SK-N-SH (cell line): ENCODE results near the gene FALEC. TPM values are rescaled to one million over a fixed set of nuclear protein-coding genes. Genes with fewer than 3 reads are reported as not detected.

ENCODE experiments used
- CTCF ChIA-PET: fragments of 300-600, 350-600 bp; formaldehyde crosslinking; extraction: SDS; loops from one replicate; lab custom pipeline; 2021; lab: Yijun Ruan, JAX
- POLR2A ChIA-PET: fragments of 350-600 bp; sonication (Branson Sonifier 250); formaldehyde crosslinking; extraction: SDS; loops from one replicate; lab custom pipeline; 2020; ENCODE audit warnings: antibody characterized with exemption, inconsistent platforms; lab: Yijun Ruan, JAX
- DNase-seq: peaks from one replicate; pipeline ENCODE4 v3.0.0; 2012
- H2AFZ ChIP-seq: fragments of 200-600 bp; sonication (generic); 2 replicates; pipeline ENCODE4 v1.8.1; 2016; ENCODE audit warnings: antibody characterized with exemption, mild to moderate bottlenecking, low read depth
- H3F3A ChIP-seq: fragments of 200-600 bp; sonication (generic); replicated peaks from 2 replicates; pipeline ENCODE3; 2016; ENCODE audit warnings: antibody characterized with exemption, mild to moderate bottlenecking; ENCODE audit not compliant: insufficient read depth
- H3K27ac ChIP-seq, 2 experiments: fragments of 200-500 bp in 1 of 2; fragments of 200-600 bp in 1 of 2; sonication (Bioruptor generic) in 1 of 2; sonication (generic), shearing (Covaris generic) in 1 of 2; 2 replicates each; pipeline versions ENCODE4 v1.5.1 to v1.6.1; 2014 to 2016; ENCODE audit warnings: low read depth in 2 of 2, inconsistent platforms in 1 of 2, low read length in 1 of 2, mild to moderate bottlenecking in 1 of 2, mixed read lengths in 1 of 2
- H3K27me3 ChIP-seq: fragments of 200-600 bp; sonication (generic), shearing (Covaris generic); 2 replicates; pipeline ENCODE4 v1.6.1; 2016; ENCODE audit warnings: mixed run types; ENCODE audit not compliant: insufficient read depth
- H3K36me3 ChIP-seq, 2 experiments: fragments of 200-500 bp in 1 of 2; fragments of 200-600 bp in 1 of 2; sonication (Bioruptor generic) in 1 of 2; sonication (generic) in 1 of 2; replicated peaks in 1 of 2; 2 replicates each; pipeline versions ENCODE3 to v1.5.1; 2014 to 2016; ENCODE audit warnings: low read length in 1 of 2, mild to moderate bottlenecking in 1 of 2; ENCODE audit not compliant: insufficient read depth in 2 of 2, control insufficient read depth in 1 of 2
- H3K4me1 ChIP-seq, 2 experiments: fragments of 200-500 bp in 1 of 2; fragments of 200-600 bp in 1 of 2; sonication (Bioruptor generic) in 1 of 2; sonication (generic), shearing (Covaris generic) in 1 of 2; 2 replicates each; pipeline versions ENCODE4 v1.5.1 to v1.6.1; 2014 to 2016; ENCODE audit warnings: low read depth in 1 of 2, low read length in 1 of 2, mixed run types in 1 of 2; ENCODE audit not compliant: insufficient read depth in 2 of 2, control insufficient read depth in 1 of 2
- H3K4me2 ChIP-seq: fragments of 200-600 bp; sonication (generic), shearing (Covaris generic); 2 replicates; pipeline ENCODE4 v1.6.1; 2017; ENCODE audit warnings: mixed run types
- H3K4me3 ChIP-seq, 2 experiments: fragments of 200-500 bp in 1 of 2; fragments of 200-600 bp in 1 of 2; sonication (Bioruptor generic) in 1 of 2; sonication (generic), shearing (Covaris generic) in 1 of 2; 2 replicates each; pipeline versions ENCODE4 v1.5.1 to v1.8.1; 2014 to 2016; ENCODE audit warnings: low read depth in 2 of 2, inconsistent platforms in 1 of 2, low read length in 1 of 2, mild to moderate bottlenecking in 1 of 2, mixed read lengths in 1 of 2, moderate library complexity in 1 of 2
- H3K79me2 ChIP-seq: fragments of 200-600 bp; sonication (generic); 2 replicates; pipeline ENCODE4 v1.8.1; 2017; ENCODE audit warnings: mild to moderate bottlenecking; ENCODE audit not compliant: insufficient read depth
- H3K9ac ChIP-seq: fragments of 200-600 bp; sonication (generic); 2 replicates; pipeline ENCODE4 v1.6.1; 2017; ENCODE audit warnings: mixed run types
- H3K9me2 ChIP-seq: fragments of 200-600 bp; sonication (generic); 2 replicates; pipeline ENCODE4 v1.6.1; 2017; ENCODE audit warnings: mixed run types
- H3K9me3 ChIP-seq: fragments of 200-600 bp; sonication (generic); 2 replicates; pipeline ENCODE4 v1.6.1; 2017; ENCODE audit warnings: mixed run types, mild to moderate bottlenecking, moderate library complexity
- H4K20me1 ChIP-seq: fragments of 200-600 bp; sonication (generic); 2 replicates; pipeline ENCODE4 v1.6.1; 2017; ENCODE audit warnings: mild to moderate bottlenecking, mixed run types; ENCODE audit not compliant: insufficient read depth
- CHD2 ChIP-seq: fragments of 150-350 bp; IDR thresholded peaks from 2 replicates; pipeline ENCODE4 v1.6.1; 2018; ENCODE audit warnings: low read length; ENCODE audit not compliant: partially characterized antibody
- EP300 ChIP-seq, 2 experiments: IDR thresholded peaks; 2 replicates each; pipeline versions ENCODE4 v1.4.0 to v1.6.1; 2012; ENCODE audit warnings: borderline replicate concordance in 1 of 2, low read depth in 1 of 2, low read length in 1 of 2
- FOXM1 ChIP-seq: IDR thresholded peaks from 2 replicates; pipeline ENCODE4 v1.4.0; 2012; ENCODE audit warnings: low read depth, mild to moderate bottlenecking
- GABPA ChIP-seq: IDR thresholded peaks from 2 replicates; pipeline ENCODE4 v1.4.0; 2012; ENCODE audit warnings: low read depth, mild to moderate bottlenecking
- GATA2 ChIP-seq: sonication (generic); formaldehyde crosslinking; IDR thresholded peaks from 2 replicates; pipeline ENCODE4 v1.5.0; 2020; ENCODE audit warnings: mild to moderate bottlenecking, missing genetic modification reagents
- IRF3 ChIP-seq: fragments of 150-350 bp; IDR thresholded peaks from 2 replicates; pipeline ENCODE4 v1.6.1; 2016; ENCODE audit warnings: mild to moderate bottlenecking, low read depth, low read length
- MAX ChIP-seq: IDR thresholded peaks from 2 replicates; pipeline ENCODE4 v1.4.0; 2012; ENCODE audit warnings: low read depth
- MEF2A ChIP-seq: IDR thresholded peaks from 2 replicates; pipeline ENCODE4 v1.4.0; 2012; ENCODE audit warnings: low read depth, borderline replicate concordance
- NRF1 ChIP-seq: IDR thresholded peaks from 2 replicates; pipeline ENCODE4 v1.6.1; 2012; ENCODE audit warnings: low read depth, mild to moderate bottlenecking, low read length
- PBX3 ChIP-seq: IDR thresholded peaks from 2 replicates; pipeline ENCODE4; 2012
- POLR2AphosphoS5 ChIP-seq: IDR thresholded peaks from 2 replicates; pipeline ENCODE4 v1.6.1; 2012; ENCODE audit warnings: low read depth, low read length
- RAD21 ChIP-seq: IDR thresholded peaks from 2 replicates; pipeline ENCODE4 v1.6.1; 2012; ENCODE audit warnings: mild to moderate bottlenecking, low read length
- RCOR1 ChIP-seq: fragments of 150-350 bp; IDR thresholded peaks from 2 replicates; pipeline ENCODE4 v1.6.1; 2017; ENCODE audit warnings: antibody characterized with exemption, low read length
- REST ChIP-seq: IDR thresholded peaks from 2 replicates; pipeline ENCODE4 v1.6.1; 2012; ENCODE audit warnings: mild to moderate bottlenecking, low read depth, low read length, moderate library complexity
- SIN3A ChIP-seq: IDR thresholded peaks from 2 replicates; pipeline ENCODE4 v1.6.1; 2012; ENCODE audit warnings: low read depth, mild to moderate bottlenecking, low read length, moderate library complexity, borderline replicate concordance
- TCF12 ChIP-seq: IDR thresholded peaks from 2 replicates; pipeline ENCODE4 v1.4.0; 2012
- TEAD4 ChIP-seq: IDR thresholded peaks from 2 replicates; pipeline ENCODE4 v1.4.0; 2012; ENCODE audit warnings: mild to moderate bottlenecking, borderline replicate concordance; ENCODE audit not compliant: insufficient read depth
- YY1 ChIP-seq: IDR thresholded peaks from 2 replicates; pipeline ENCODE4 v1.4.0; 2012; ENCODE audit warnings: low read depth, mild to moderate bottlenecking
- WGBS: methylation state at CpG from one replicate; pipeline ENCODE4 v1.1.6; 2017; ENCODE audit warnings: low lambda C conversion rate; 5-methylcytosine and 5-hydroxymethylcytosine counted together
- polyA plus RNA-seq, 3 experiments: library from polyadenylated mRNA; depleted of rRNA; stranded (reverse); fragments of >200 nt; gene quantifications; 2 replicates each; pipeline ENCODE4 v1.2.3, GENCODE V29; 2012

FALEC gene
- polyA plus RNA-seq, 1 of the 3 experiments (the other 2 are of a cell fraction) = 0.72 TPM

- WGBS = 89% methylated on average over 4 of the region's 4 CpGs
- TF ChIP-seq EP300 (IDR thresholded peaks at IDR 0.05; ENCODE audit: borderline replicate concordance in 1 of 2, low read depth in 1 of 2, low read length in 1 of 2) (no peak), RCOR1 (no peak), RAD21 (no peak), NRF1 (no peak), MAX (no peak), PBX3 (no peak), GATA2 (CRISPR knock-in tag) (no peak), CHD2 (no peak), REST (no peak), MEF2A (no peak), GABPA (no peak), TEAD4 (no peak), POLR2AphosphoS5 (no peak), TCF12 (no peak), YY1 (no peak), IRF3 (no peak), SIN3A (no peak), FOXM1 (no peak)
- Histone ChIP-seq H3K9me3 (no peaks in the 10 kb centered on the region), H3K36me3 (peaks cover 3 to 24% of the 10 kb centered on the region in 2 experiments), H3K9ac (no peak overlapping the region), H3K27me3 (no peaks in the 10 kb centered on the region), H3K79me2 (no peaks in the 10 kb centered on the region), H3K4me2 (no peak overlapping the region), H3K27ac (no peak overlapping the region), H4K20me1 (no peaks in the 10 kb centered on the region), H3K9me2 (no peaks in the 10 kb centered on the region), H2AFZ (no peak overlapping the region), H3K4me1 (no peaks in the 10 kb centered on the region; a peak in 1 of 4 replicates), H3K4me3 (no peak overlapping the region), H3F3A (no peaks in the 10 kb centered on the region)
- ChIA-PET POLR2A (interaction anchor here (0.5 kb wide), 1 partner anchor 106 kb away, joined by 4 read pairs; no protein-coding TSS in a partner anchor), CTCF (no interaction called here)
- no peak for DNase-seq
Observed at GRCh38 chr1:150477733-150478132, 37.8 kb upstream of the FALEC start.
